ENCODE measurements around the gene ZFP36L2. TPM values are rescaled to one million over a fixed set of nuclear protein-coding genes. Genes with fewer than 3 reads are reported as not detected.

ZFP36L2 gene
- total RNA-seq, 1 experiment from 2014 or later: 105 TPM

- no peak overlapping the region for H3K56ac ChIP-seq (ENCODE audit: insufficient read length, low read depth, low read length)
- no peaks in the 10 kb centered on the region for H3K23me2 ChIP-seq (ENCODE audit: insufficient read length, low read depth, low read length, poor library complexity, severe bottlenecking)
- H3K27me3 ChIP-seq (ENCODE audit: insufficient read depth, low read length): no peaks in the 10 kb centered on the region
- Mint-ChIP-seq H3K27me3 (ENCODE audit: low read depth) (no peaks in the 10 kb centered on the region), H3K4me1 (peaks cover 5 to 10% of the 10 kb centered on the region in 2 experiments), H3K9me3 (no peaks in the 10 kb centered on the region; a peak in 1 of 5 replicates), H3K4me3 (no peak overlapping the region), H3K36me3 (ENCODE audit: insufficient read depth in 1 of 3, low read depth in 3 of 3) (0 out of 7 replicates have a peak, but pooled peaks cover 0 to 1% (median 0%) of the 10 kb centered on the region in 3 experiments), H3K27ac (no peak overlapping the region)
- H3K23ac ChIP-seq (ENCODE audit: insufficient read length, low read depth, low read length): no peak overlapping the region
- H3K14ac ChIP-seq (ENCODE audit: insufficient read depth, low read length): no peak overlapping the region
- no peak overlapping the region for H3T11ph ChIP-seq (ENCODE audit: low read length)
- no peak overlapping the region for H2BK15ac ChIP-seq (ENCODE audit: low read depth, low read length)
- H4K20me1 ChIP-seq (ENCODE audit: control insufficient read depth, insufficient read depth, insufficient read length): no peaks in the 10 kb centered on the region
- H3K27ac ChIP-seq (ENCODE audit: insufficient read length, low read depth, low read length): no peak overlapping the region
- no peak overlapping the region for H2BK20ac ChIP-seq (ENCODE audit: low read depth, low read length, poor library complexity, severe bottlenecking)
- H4K8ac ChIP-seq (replicated peaks; ENCODE audit: insufficient read length, low read depth, low read length): no peak overlapping the region
- no peak overlapping the region for H3K18ac ChIP-seq (ENCODE audit: insufficient read length, low read depth, low read length)
- H4K91ac ChIP-seq (ENCODE audit: insufficient read length, low read depth, low read length): no peak overlapping the region
- H3K79me2 ChIP-seq (ENCODE audit: insufficient read depth, low read length): no peaks in the 10 kb centered on the region
- no peak overlapping the region for H3K9ac ChIP-seq (ENCODE audit: extremely low read depth, insufficient read length, low read length)
- no peak overlapping the region for H2AFZ ChIP-seq (ENCODE audit: low read length)
- H3K4me2 ChIP-seq (ENCODE audit: insufficient read depth, insufficient read length, low read length): no peak overlapping the region
- no peaks in the 10 kb centered on the region for H3K4me1 ChIP-seq (ENCODE audit: insufficient read depth, low read length)
- no peaks in the 10 kb centered on the region for H3K9me3 ChIP-seq (ENCODE audit: control insufficient read depth, low read depth, low read length)
- no peaks in the 10 kb centered on the region for H3K79me1 ChIP-seq (ENCODE audit: insufficient read depth, low read depth, low read length, poor library complexity, severe bottlenecking)
- no peak overlapping the region for H4K5ac ChIP-seq (ENCODE audit: insufficient read length, low read depth, low read length)
- no peak overlapping the region for H2AK5ac ChIP-seq (ENCODE audit: insufficient read length, low read length)
- H3K4ac ChIP-seq (ENCODE audit: low read depth, low read length): no peak overlapping the region
- DNase-seq: no peak
- no peak overlapping the region for H2BK5ac ChIP-seq (ENCODE audit: insufficient read length, low read length)
- no peak for TF ChIP-seq CTCF (conservative IDR thresholded peaks at IDR 0.05)
- WGBS (ENCODE audit: extremely low coverage, insufficient read length, low lambda C conversion rate): no CpG with 5 or more reads among the region's 3 CpGs
- H2BK120ac ChIP-seq (ENCODE audit: low read depth, low read length, poor library complexity, severe bottlenecking): no peak overlapping the region
- no peak overlapping the region for H2BK12ac ChIP-seq (ENCODE audit: insufficient read length, low read depth, low read length)
Observed at GRCh38 chr2:43238813-43239212, 12.4 kb upstream of the ZFP36L2 start.
